Panc1 (cell line): ENCODE results near the gene ANKMY1. TPM values are rescaled to one million over a fixed set of nuclear protein-coding genes. Genes with fewer than 3 reads are reported as not detected.

Experiments
- ATAC-seq: fragments of 200-7000 bp; cut with Tn5 transposase; 2 replicates; pipeline ENCODE4 v1.9.1; 2020; ENCODE audit warnings: mild to moderate bottlenecking, moderate library complexity
- BruUV-seq: library from RNA; stranded (reverse); fragments of 400-500 nt; replicated peaks from 2 replicates; lab custom pipeline; 2021; lab: Mats Ljungman, UMichigan
- CTCF ChIA-PET: fragments of 300-600 bp; sonication (Branson Sonifier 250); formaldehyde crosslinking; loops from one replicate; lab custom pipeline; 2022; ENCODE audit warnings: antibody characterized with exemption; lab: Charles Lee
- POLR2A ChIA-PET: fragments of 300-600 bp; sonication (Branson Sonifier 250); formaldehyde crosslinking; loops from one replicate; lab custom pipeline; 2022; ENCODE audit warnings: antibody characterized with exemption; lab: Charles Lee
- DNase-seq: peaks from one replicate; pipeline ENCODE4 v3.0.0-alpha.2; 2010; ENCODE audit warnings: low read depth, low spot score
- H3K27ac ChIP-seq: 2 replicates; pipeline ENCODE4 v1.5.1; 2011; ENCODE audit warnings: mild to moderate bottlenecking, low read length, inconsistent platforms
- H3K27me3 ChIP-seq: fragments of 200-500 bp; sonication (Bioruptor generic); 2 replicates; pipeline ENCODE4 v1.6.0; 2014; ENCODE audit warnings: low read length, inconsistent platforms; ENCODE audit not compliant: control insufficient read depth, insufficient read depth
- H3K36me3 ChIP-seq: fragments of 200-500 bp; sonication (Bioruptor generic); 2 replicates; pipeline ENCODE4 v1.5.1; 2014; ENCODE audit warnings: inconsistent platforms, mild to moderate bottlenecking, low read length, moderate library complexity; ENCODE audit not compliant: control insufficient read depth, insufficient read depth
- H3K4me1 ChIP-seq: 2 replicates; pipeline ENCODE4 v1.5.1; 2011; ENCODE audit warnings: inconsistent platforms, mild to moderate bottlenecking, low read length, moderate library complexity; ENCODE audit not compliant: control insufficient read depth, insufficient read depth
- H3K4me3 ChIP-seq, 2 experiments: 2 replicates each; pipeline ENCODE4 v1.5.1; 2011 to 2012; ENCODE audit warnings: low read depth in 2 of 2, low read length in 2 of 2, mild to moderate bottlenecking in 2 of 2, inconsistent platforms in 1 of 2, moderate library complexity in 1 of 2
- H3K9me3 ChIP-seq: fragments of 200-500 bp; sonication (Bioruptor generic); 2 replicates; pipeline ENCODE4 v1.5.1; 2014; ENCODE audit warnings: low read depth, mild to moderate bottlenecking, inconsistent platforms, low read length, moderate library complexity; ENCODE audit not compliant: control insufficient read depth, insufficient read depth
- CTCF ChIP-seq: fragments of 450-650 bp; IDR thresholded peaks from 2 replicates; pipeline ENCODE4 v1.5.1; 2017; ENCODE audit warnings: mild to moderate bottlenecking
- POLR2AphosphoS5 ChIP-seq: IDR thresholded peaks from 2 replicates; pipeline ENCODE4 v1.6.1; 2012; ENCODE audit warnings: mild to moderate bottlenecking, low read depth, low read length, moderate library complexity
- REST ChIP-seq, 2 experiments: IDR thresholded peaks; 2 replicates each; pipeline ENCODE4 v1.6.1; 2011 to 2012; ENCODE audit warnings: low read depth in 2 of 2, control low read depth in 1 of 2, low read length in 1 of 2, mild to moderate bottlenecking in 1 of 2, moderate library complexity in 1 of 2; ENCODE audit not compliant: insufficient read depth in 1 of 2
- SIN3A ChIP-seq: IDR thresholded peaks from 2 replicates; pipeline ENCODE4 v1.6.1; 2012; ENCODE audit warnings: low read depth, mild to moderate bottlenecking, low read length, moderate library complexity, borderline replicate concordance; ENCODE audit not compliant: insufficient read depth
- TCF7L2 ChIP-seq: IDR thresholded peaks from 2 replicates; pipeline ENCODE4 v1.6.1; 2011; ENCODE audit warnings: mild to moderate bottlenecking, low read depth, low read length, inconsistent platforms
- in situ Hi-C: cut with HindIII; loops from 2 replicates; pipeline ENCODE4 v1.10.0; 2016; ENCODE audit warnings: low sequenced_read_pairs, low pct_unique_long_range_greater_than_20kb
- intact Hi-C: fragments of 100-400 bp; cut with micrococcal nuclease; formaldehyde crosslinking; loops from one replicate; pipeline ENCODE4 v1.10.0; 2022; ENCODE audit not compliant: unreplicated experiment
- total RNA-seq: library from RNA; stranded (reverse); gene quantifications from one replicate; pipeline ENCODE4 v1.2.1, GENCODE V29; 2021; ENCODE audit not compliant: unreplicated experiment

The ANKMY1 gene
- total RNA-seq, 1 experiment from 2014 or later, result 19.5 TPM

- POLR2A ChIA-PET, result no interaction called here
- Histone ChIP-seq H3K9me3 (no peaks in the 10 kb centered on the region), H3K36me3 (no peaks in the 10 kb centered on the region), H3K4me1 (no peaks in the 10 kb centered on the region), H3K27ac (no peak overlapping the region), H3K27me3 (no peaks in the 10 kb centered on the region), H3K4me3 (no peak overlapping the region)
- DNase-seq (no peak), ATAC-seq (no peak)
- in situ Hi-C loops, result no loop called here
- no TSS peak for BruUV-seq
- CTCF ChIA-PET, result no interaction called here
- intact Hi-C loops, result no loop called here
- TF ChIP-seq REST (IDR thresholded peaks at IDR 0.05; ENCODE audit: insufficient read depth in 1 of 2, low read depth in 2 of 2, low read length in 1 of 2), result no peak
- TF ChIP-seq SIN3A, result no peak
- TF ChIP-seq CTCF, result no peak
- no peak for TF ChIP-seq TCF7L2
- no peak for TF ChIP-seq POLR2AphosphoS5
These were observed 40.6 kb upstream of the ANKMY1 start for GRCh38 chr2:240598311-240598911.

- no peak overlapping the region for H3K27ac ChIP-seq
- no peak overlapping the region for H3K4me3 ChIP-seq
- BruUV-seq, result no TSS peak
- H3K27me3 ChIP-seq, result no peaks in the 10 kb centered on the region
- intact Hi-C loops, result no loop called here
- H3K36me3 ChIP-seq, result no peaks in the 10 kb centered on the region
- POLR2A ChIA-PET, result no interaction called here
- no peak for TF ChIP-seq POLR2AphosphoS5
- no peaks in the 10 kb centered on the region for H3K4me1 ChIP-seq
- no peak for ATAC-seq
- H3K9me3 ChIP-seq, result no peaks in the 10 kb centered on the region
- DNase-seq, result no peak
- in situ Hi-C loops, result no loop called here
- CTCF ChIA-PET, result no interaction called here
These were observed 39.8 kb upstream of the ANKMY1 start for GRCh38 chr2:240597419-240598181.

GRCh38 chr2:240597054-240597418 lies 39.2 kb upstream of the ANKMY1 start:
- POLR2A ChIA-PET, result no interaction called here
- Histone ChIP-seq H3K4me3 (no peak overlapping the region), H3K27me3 (no peaks in the 10 kb centered on the region), H3K36me3 (no peaks in the 10 kb centered on the region), H3K9me3 (no peaks in the 10 kb centered on the region), H3K27ac (no peak overlapping the region), H3K4me1 (no peaks in the 10 kb centered on the region)
- DNase-seq (no peak), ATAC-seq (no peak)
- in situ Hi-C loops (no loop called here), intact Hi-C loops (no loop called here)
- CTCF ChIA-PET, result no interaction called here
- BruUV-seq, result no TSS peak
- TF ChIP-seq REST (IDR thresholded peaks at IDR 0.05; ENCODE audit: insufficient read depth in 1 of 2, low read depth in 2 of 2, low read length in 1 of 2) (no peak), TCF7L2 (no peak), POLR2AphosphoS5 (no peak), CTCF (no peak), SIN3A (no peak)
